Fibroblast of mammary gland (primary cell): ENCODE data around the gene L1TD1.

Experiments
- DNase-seq: peaks from one replicate; pipeline ENCODE4 v3.0.0-alpha.2; 2010; ENCODE audit warnings: low read depth
- H3K4me3 ChIP-seq: 2 replicates; pipeline ENCODE4 v1.5.1; 2011; ENCODE audit warnings: low read depth, mild to moderate bottlenecking, low read length, moderate library complexity; ENCODE audit not compliant: control insufficient read depth
- CTCF ChIP-seq: conservative IDR thresholded peaks from 2 replicates; pipeline ENCODE4 v1.5.1; 2011; ENCODE audit warnings: low read depth, low read length, inconsistent platforms; ENCODE audit not compliant: control insufficient read depth, insufficient read depth

Gene L1TD1

DNA sequence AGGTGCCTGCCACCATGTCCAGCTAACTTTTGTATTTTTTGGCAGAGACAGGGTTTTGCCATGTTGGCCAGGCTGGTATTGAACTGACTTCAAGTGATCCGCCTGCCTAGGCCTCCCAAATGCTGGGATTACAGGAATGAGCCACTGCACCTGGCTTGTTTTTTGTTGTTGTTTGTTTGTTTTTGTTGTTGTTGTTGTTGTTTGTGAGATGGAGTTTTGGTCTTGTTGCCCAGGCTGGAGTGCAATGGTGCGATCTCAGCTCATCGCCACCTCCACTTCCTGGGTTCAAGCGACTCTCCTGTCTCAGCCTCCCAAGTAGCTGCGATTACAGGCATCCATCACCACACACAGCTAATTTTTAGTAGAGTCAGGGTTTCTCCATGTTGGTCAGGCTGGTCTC is 7.1 kb upstream of the L1TD1 start:
- H3K4me3 ChIP-seq: no peak overlapping the region
- no peak for TF ChIP-seq CTCF
- no peak for DNase-seq

GRCh38 chr1:62188111-62188510 is 6.5 kb upstream of the L1TD1 start:
- TF ChIP-seq CTCF: no peak
- no peak for DNase-seq
- no peak overlapping the region for H3K4me3 ChIP-seq

DNA sequence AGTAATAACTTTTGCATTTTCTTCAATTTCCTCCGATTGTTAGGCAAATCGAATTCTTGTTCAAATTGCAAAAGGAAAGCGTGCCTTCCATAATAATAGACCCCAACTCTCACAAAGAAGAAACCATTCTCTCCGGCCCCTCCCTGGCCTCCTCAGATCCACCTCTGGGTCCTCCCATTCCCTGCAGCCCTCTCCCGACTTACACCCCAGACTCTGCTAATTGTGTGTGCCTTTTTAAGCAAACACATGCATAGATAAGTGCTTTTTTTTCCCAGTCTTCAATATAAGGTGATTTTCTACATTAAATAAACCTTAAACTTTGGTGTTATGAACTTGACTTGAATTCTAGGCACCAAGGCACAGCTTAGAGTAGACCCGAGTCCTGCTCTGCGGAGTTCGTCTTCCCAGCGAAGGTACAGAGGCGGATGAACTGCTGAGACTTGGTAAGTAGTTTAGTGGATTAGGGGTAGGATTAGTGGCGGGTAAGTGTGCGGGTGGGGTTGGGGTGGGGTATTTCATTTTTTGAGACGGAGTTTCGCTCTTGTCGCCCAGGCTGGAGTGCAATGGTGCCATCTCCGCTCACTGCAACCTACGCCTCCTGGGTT is 1.5 kb downstream of the L1TD1 start:
- DNase-seq: no peak
- H3K4me3 ChIP-seq: no peak overlapping the region
- no peak for TF ChIP-seq CTCF

- H3K4me3 ChIP-seq: no peak overlapping the region
- no peak for DNase-seq
- no peak for TF ChIP-seq CTCF
Measured at GRCh38 chr1:62198069-62198780, 3.6 kb downstream of the L1TD1 start.

- H3K4me3 ChIP-seq: no peak overlapping the region
- no peak for TF ChIP-seq CTCF
- peak; percentile 18 for DNase-seq
Measured at GRCh38 chr1:62198781-62199125, 4.1 kb downstream of the L1TD1 start.

DNA sequence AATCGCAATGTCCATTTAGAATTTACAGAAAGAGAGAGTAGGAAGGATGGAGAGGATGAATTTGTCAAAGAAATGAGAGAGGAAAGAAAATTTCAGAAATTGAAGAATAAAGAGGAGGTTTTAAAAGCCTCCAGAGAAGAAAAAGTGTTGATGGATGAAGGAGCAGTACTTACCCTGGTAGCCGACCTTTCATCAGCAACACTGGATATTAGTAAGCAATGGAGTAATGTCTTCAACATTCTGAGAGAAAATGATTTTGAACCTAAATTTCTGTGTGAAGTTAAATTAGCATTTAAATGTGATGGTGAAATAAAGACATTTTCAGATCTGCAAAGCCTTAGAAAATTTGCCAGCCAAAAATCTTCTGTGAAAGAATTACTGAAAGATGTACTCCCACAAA is 12.5 kb downstream of the L1TD1 start:
- H3K4me3 ChIP-seq: no peak overlapping the region
- TF ChIP-seq CTCF: no peak
- DNase-seq: no peak
